Suprapubic skin (tissue), 4 donors: ENCODE results near the gene CEP85L.

Experiments
- CTCF ChIP-seq, 2 donors: fragments of 200-600 bp in 1 of 2; fragments of 450-650 bp in 1 of 2; sonication (generic) in 1 of 2; IDR thresholded peaks; one replicate each; pipeline ENCODE4 v1.5.1; 2016 to 2019; ENCODE audit warnings: antibody characterized with exemption in 2 of 2, mild to moderate bottlenecking in 1 of 2, moderate library complexity in 1 of 2
- POLR2A ChIP-seq, 2 donors: fragments of 450-650 bp; IDR thresholded peaks; one replicate each; pipeline ENCODE4 v1.6.1; 2017; ENCODE audit warnings: antibody characterized with exemption in 2 of 2, mild to moderate bottlenecking in 2 of 2, moderate library complexity in 2 of 2
- POLR2AphosphoS5 ChIP-seq, 3 donors: sonication (generic); formaldehyde crosslinking; IDR thresholded peaks; one replicate each; pipeline ENCODE4 v1.6.1; 2017; ENCODE audit warnings: antibody characterized with exemption in 3 of 3

DNA sequence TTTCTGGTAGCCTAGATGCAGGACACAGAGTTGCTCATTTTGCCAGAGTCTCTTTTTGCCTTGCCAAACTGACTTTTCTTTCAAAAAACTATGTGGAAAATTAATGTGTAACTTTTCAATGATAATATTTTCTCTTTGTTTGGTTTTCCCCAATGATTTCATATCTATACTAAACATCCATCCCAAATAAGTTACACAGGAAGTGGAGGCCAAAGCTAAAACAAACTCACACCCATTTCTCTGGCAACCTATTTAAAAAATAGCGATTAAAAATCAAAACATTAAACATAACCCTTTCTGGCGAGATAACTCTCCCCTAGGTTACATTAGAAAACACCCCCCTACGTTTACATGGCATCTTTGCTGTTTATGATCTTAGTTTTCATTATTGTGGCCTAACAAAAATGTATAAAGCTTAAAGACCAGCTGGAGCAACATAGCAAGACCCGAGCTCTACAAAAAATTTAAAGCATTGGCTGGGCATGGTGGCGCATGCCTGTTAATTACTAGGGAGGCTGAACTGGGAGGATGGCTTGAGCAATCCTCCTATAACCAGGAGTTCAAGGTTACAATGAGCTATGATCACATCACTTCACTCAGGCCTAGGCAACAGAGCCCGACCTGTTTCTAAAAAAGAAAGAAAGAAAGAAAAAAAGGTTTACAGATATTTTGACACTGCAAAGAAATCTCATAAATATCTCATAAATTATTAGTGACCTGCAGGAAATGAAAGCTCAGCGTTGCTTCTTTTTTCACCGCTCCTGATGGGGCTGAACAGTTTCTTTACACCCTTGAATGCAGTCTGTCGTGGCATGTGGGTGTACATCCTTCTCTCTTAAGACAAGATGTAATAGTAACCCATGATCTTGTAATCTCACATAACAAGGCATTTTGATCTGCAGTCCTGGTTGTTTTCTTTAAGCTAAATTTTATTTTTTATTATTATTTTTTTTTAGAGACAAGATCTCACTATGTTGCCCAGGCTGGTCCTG is 32.8 kb upstream of the CEP85L start:
- no peak for TF ChIP-seq POLR2AphosphoS5 (IDR thresholded peaks at IDR 0.05)
- TF ChIP-seq CTCF (IDR thresholded peaks at IDR 0.05): no peak
- TF ChIP-seq POLR2A (IDR thresholded peaks at IDR 0.05): no peak
